ENCODE data around the gene CYP2J2.

DNA sequence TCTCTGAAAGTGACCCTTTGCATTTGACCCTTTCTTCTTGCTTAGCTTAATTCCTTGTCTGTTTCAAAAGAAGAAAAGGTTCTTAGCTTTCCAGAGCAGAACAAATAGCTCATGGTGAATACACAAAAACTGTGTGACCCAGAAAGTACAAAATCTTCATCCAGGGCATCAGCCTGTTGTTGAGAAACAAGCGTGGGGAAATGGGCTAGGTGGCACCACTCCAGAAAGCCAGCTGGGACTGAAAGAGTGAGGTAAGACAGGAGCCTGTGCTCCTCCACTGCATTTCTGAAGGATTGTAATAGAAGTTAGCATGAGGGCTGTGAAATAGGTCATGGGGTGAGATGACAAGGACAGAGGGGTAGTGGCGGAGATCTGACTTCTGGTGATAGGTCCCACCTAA is 45.8 kb downstream of the CYP2J2 start:
- TF ChIP-seq, protein P1, sequence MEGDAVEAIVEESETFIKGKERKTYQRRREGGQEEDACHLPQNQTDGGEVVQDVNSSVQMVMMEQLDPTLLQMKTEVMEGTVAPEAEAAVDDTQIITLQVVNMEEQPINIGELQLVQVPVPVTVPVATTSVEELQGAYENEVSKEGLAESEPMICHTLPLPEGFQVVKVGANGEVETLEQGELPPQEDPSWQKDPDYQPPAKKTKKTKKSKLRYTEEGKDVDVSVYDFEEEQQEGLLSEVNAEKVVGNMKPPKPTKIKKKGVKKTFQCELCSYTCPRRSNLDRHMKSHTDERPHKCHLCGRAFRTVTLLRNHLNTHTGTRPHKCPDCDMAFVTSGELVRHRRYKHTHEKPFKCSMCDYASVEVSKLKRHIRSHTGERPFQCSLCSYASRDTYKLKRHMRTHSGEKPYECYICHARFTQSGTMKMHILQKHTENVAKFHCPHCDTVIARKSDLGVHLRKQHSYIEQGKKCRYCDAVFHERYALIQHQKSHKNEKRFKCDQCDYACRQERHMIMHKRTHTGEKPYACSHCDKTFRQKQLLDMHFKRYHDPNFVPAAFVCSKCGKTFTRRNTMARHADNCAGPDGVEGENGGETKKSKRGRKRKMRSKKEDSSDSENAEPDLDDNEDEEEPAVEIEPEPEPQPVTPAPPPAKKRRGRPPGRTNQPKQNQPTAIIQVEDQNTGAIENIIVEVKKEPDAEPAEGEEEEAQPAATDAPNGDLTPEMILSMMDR (IDR thresholded peaks at IDR 0.05 in 4 of 5, conservative IDR thresholded peaks at IDR 0.05 in 1 of 5), result no peak
- TF ChIP-seq POLR2A (IDR thresholded peaks at IDR 0.05), result no peak
